Adrenal gland (tissue), 5 donors: ENCODE measurements around the gene CRADD.

Source experiments
- POLR2A ChIP-seq, 2 donors: fragments of 450-650 bp; IDR thresholded peaks; one replicate each; pipeline ENCODE4 v1.6.1; 2017; ENCODE audit warnings: antibody characterized with exemption in 2 of 2, mild to moderate bottlenecking in 2 of 2, moderate library complexity in 1 of 2
- TF ChIP-seq, protein P1 (sequence below), 6 experiments: fragments of 450-650 bp in 4 of 6; fragments of 200-600 bp in 2 of 6; sonication (generic) in 1 of 6; IDR thresholded peaks; 1 replicate in 5 of 6; 2 replicates in 1 of 6; pipeline versions ENCODE4 v1.5.1 to v1.8.0; 2016 to 2021; ENCODE audit warnings: antibody characterized with exemption in 6 of 6, mild to moderate bottlenecking in 2 of 6, moderate library complexity in 1 of 6
- donor health status: DM: no; HTN: no; CAD: no.

DNA sequence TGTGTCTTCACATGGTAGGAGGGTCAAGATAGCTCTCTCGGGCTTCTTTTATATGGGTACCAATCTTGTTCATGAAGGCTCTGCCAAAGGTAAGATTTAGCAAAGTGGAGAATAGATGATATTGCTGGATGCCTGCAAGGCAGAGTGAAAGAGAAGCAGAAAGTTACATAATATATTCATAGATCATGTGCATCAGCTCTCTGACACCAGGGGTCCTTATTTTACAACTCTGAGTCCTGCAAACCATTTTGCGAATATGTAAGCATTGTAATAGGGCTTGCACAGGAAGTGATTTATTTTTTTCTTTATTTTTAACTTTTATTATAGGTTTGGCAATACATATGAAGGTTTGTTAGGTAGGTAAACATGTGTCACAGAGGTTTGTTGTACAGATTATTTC is 31.8 kb downstream of the CRADD start:
- TF ChIP-seq POLR2A (IDR thresholded peaks at IDR 0.05) = no peak
- TF ChIP-seq, protein P1, sequence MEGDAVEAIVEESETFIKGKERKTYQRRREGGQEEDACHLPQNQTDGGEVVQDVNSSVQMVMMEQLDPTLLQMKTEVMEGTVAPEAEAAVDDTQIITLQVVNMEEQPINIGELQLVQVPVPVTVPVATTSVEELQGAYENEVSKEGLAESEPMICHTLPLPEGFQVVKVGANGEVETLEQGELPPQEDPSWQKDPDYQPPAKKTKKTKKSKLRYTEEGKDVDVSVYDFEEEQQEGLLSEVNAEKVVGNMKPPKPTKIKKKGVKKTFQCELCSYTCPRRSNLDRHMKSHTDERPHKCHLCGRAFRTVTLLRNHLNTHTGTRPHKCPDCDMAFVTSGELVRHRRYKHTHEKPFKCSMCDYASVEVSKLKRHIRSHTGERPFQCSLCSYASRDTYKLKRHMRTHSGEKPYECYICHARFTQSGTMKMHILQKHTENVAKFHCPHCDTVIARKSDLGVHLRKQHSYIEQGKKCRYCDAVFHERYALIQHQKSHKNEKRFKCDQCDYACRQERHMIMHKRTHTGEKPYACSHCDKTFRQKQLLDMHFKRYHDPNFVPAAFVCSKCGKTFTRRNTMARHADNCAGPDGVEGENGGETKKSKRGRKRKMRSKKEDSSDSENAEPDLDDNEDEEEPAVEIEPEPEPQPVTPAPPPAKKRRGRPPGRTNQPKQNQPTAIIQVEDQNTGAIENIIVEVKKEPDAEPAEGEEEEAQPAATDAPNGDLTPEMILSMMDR (IDR thresholded peaks at IDR 0.05) = no peak
